Endothelial cell of umbilical vein (primary cell): ENCODE data around the gene SLC1A6.

Experiments used
- CTCF ChIP-seq, 2 donors: IDR thresholded peaks; 1 replicate in 1 of 2; 2 replicates in 1 of 2; pipeline ENCODE4 v1.5.1; 2011; ENCODE audit warnings: low read length in 2 of 2, mild to moderate bottlenecking in 2 of 2, moderate library complexity in 2 of 2, control low read depth in 1 of 2, inconsistent platforms in 1 of 2, low read depth in 1 of 2; ENCODE audit not compliant: insufficient read depth in 1 of 2; ENCODE audit errors: extremely low read depth in 1 of 2
- EZH2 ChIP-seq: IDR thresholded peaks from 2 replicates; pipeline ENCODE4 v1.6.1; 2012; ENCODE audit warnings: borderline replicate concordance, low read depth, mild to moderate bottlenecking, moderate library complexity, low read length, inconsistent platforms; ENCODE audit not compliant: severe bottlenecking
- FOS ChIP-seq: IDR thresholded peaks from 2 replicates; pipeline ENCODE4 v1.6.1; 2011; ENCODE audit warnings: mild to moderate bottlenecking, low read length, moderate library complexity, borderline replicate concordance; ENCODE audit not compliant: insufficient read depth
- JUN ChIP-seq: IDR thresholded peaks from 2 replicates; pipeline ENCODE4 v1.6.1; 2011; ENCODE audit warnings: borderline replicate concordance, low read depth; ENCODE audit not compliant: insufficient read length, insufficient read depth
- MAX ChIP-seq: IDR thresholded peaks from 2 replicates; pipeline ENCODE4 v1.6.1; 2011; ENCODE audit not compliant: insufficient read depth, insufficient read length
- MYC ChIP-seq: IDR thresholded peaks from one replicate; pipeline ENCODE4 v1.6.1; 2011; ENCODE audit warnings: mild to moderate bottlenecking, low read depth, low read length
- POLR2A ChIP-seq: IDR thresholded peaks from 2 replicates; pipeline ENCODE4 v1.6.1; 2012; ENCODE audit warnings: low read depth, mild to moderate bottlenecking, control low read depth, low read length
- POLR2AphosphoS5 ChIP-seq: IDR thresholded peaks from 2 replicates; pipeline ENCODE4 v1.6.1; 2012; ENCODE audit warnings: low read depth, mild to moderate bottlenecking, control low read depth, low read length, moderate library complexity; ENCODE audit not compliant: insufficient read depth

- TF ChIP-seq CTCF (IDR thresholded peaks at IDR 0.05; ENCODE audit: extremely low read depth in 1 of 2, insufficient read depth in 1 of 2, low read depth in 1 of 2, low read length in 2 of 2) (no peak), MAX (no peak), JUN (no peak), EZH2 (no peak), POLR2AphosphoS5 (no peak), FOS (no peak), POLR2A (no peak), MYC (no peak)
These were observed 31.0 kb upstream of the SLC1A6 start for GRCh38 chr19:15010501-15011300.
